DND-41 (cell line): Measurements from ENCODE around the gene FAAH.

ENCODE experiments used
- ATAC-seq: fragments of 200-7000 bp; cut with Tn5 transposase; 3 replicates; pipeline ENCODE4 v1.9.1; 2021; ENCODE audit warnings: low read depth; ENCODE audit not compliant: insufficient read depth
- DNase-seq: peaks from one replicate; pipeline ENCODE4 v3.0.0-alpha.2; 2020
- H2AFZ ChIP-seq: 2 replicates; pipeline ENCODE4 v1.6.0; 2012; ENCODE audit warnings: low read depth, low read length
- H3K27ac ChIP-seq: 2 replicates; pipeline ENCODE4 v1.5.1; 2012; ENCODE audit warnings: low read length, inconsistent platforms
- H3K27me3 ChIP-seq: fragments of 200-600 bp; sonication (generic); 2 replicates; pipeline ENCODE4 v1.6.0; 2012; ENCODE audit warnings: low read length, mild to moderate bottlenecking, inconsistent platforms; ENCODE audit not compliant: insufficient read depth, poor library complexity
- H3K36me3 ChIP-seq: 2 replicates; pipeline ENCODE4 v1.5.1; 2012; ENCODE audit warnings: low read length, inconsistent platforms; ENCODE audit not compliant: insufficient read depth
- H3K4me1 ChIP-seq: 2 replicates; pipeline ENCODE4 v1.5.1; 2012; ENCODE audit warnings: mild to moderate bottlenecking, low read length; ENCODE audit not compliant: insufficient read depth
- H3K4me2 ChIP-seq: 2 replicates; pipeline ENCODE4 v1.6.0; 2012; ENCODE audit warnings: mild to moderate bottlenecking, moderate library complexity, low read length, inconsistent platforms; ENCODE audit not compliant: insufficient read depth
- H3K4me3 ChIP-seq, 2 experiments: fragments of 200-600 bp in 1 of 2; shearing (Covaris generic) in 1 of 2; 2 replicates each; pipeline ENCODE4 v1.5.1; 2012 to 2016; ENCODE audit warnings: inconsistent platforms in 2 of 2, low read length in 2 of 2, mild to moderate bottlenecking in 2 of 2, low read depth in 1 of 2, moderate library complexity in 1 of 2
- H3K79me2 ChIP-seq: 2 replicates; pipeline ENCODE4 v1.6.0; 2012; ENCODE audit warnings: low read length, inconsistent platforms; ENCODE audit not compliant: insufficient read depth
- H3K9ac ChIP-seq: 2 replicates; pipeline ENCODE4 v1.6.0; 2012; ENCODE audit warnings: low read depth, mild to moderate bottlenecking, inconsistent platforms, low read length, moderate library complexity
- H3K9me3 ChIP-seq: 2 replicates; pipeline ENCODE4 v1.5.1; 2012; ENCODE audit warnings: low read length, moderate library complexity, mild to moderate bottlenecking, inconsistent platforms; ENCODE audit not compliant: insufficient read depth, severe bottlenecking
- H4K20me1 ChIP-seq: 2 replicates; pipeline ENCODE4 v1.6.0; 2012; ENCODE audit warnings: low read length; ENCODE audit not compliant: insufficient read depth
- CTCF ChIP-seq: IDR thresholded peaks from 2 replicates; pipeline ENCODE4 v1.5.1; 2012; ENCODE audit warnings: borderline replicate concordance, low read length, moderate library complexity, mild to moderate bottlenecking; ENCODE audit not compliant: poor library complexity, severe bottlenecking; ENCODE audit errors: extremely low read depth
- EZH2 ChIP-seq: IDR thresholded peaks from 3 replicates; pipeline ENCODE4 v1.6.1; 2012; ENCODE audit warnings: borderline replicate concordance, low read depth, mild to moderate bottlenecking, moderate library complexity, low read length, inconsistent platforms; ENCODE audit not compliant: severe bottlenecking

FAAH gene

GRCh38 chr1:46420533-46420915, 26.4 kb downstream of the FAAH start:
- DNase-seq = no peak
- Histone ChIP-seq H4K20me1 (no peaks in the 10 kb centered on the region), H3K4me1 (no peaks in the 10 kb centered on the region), H3K79me2 (no peaks in the 10 kb centered on the region), H3K27ac (no peak overlapping the region), H2AFZ (no peak overlapping the region), H3K36me3 (no peaks in the 10 kb centered on the region), H3K4me2 (no peak overlapping the region), H3K9ac (no peak overlapping the region), H3K9me3 (no peaks in the 10 kb centered on the region), H3K27me3 (peaks cover 5% of the 10 kb centered on the region), H3K4me3 (no peak overlapping the region)
- no peak for ATAC-seq
- TF ChIP-seq CTCF (no peak), EZH2 (no peak)

DNA sequence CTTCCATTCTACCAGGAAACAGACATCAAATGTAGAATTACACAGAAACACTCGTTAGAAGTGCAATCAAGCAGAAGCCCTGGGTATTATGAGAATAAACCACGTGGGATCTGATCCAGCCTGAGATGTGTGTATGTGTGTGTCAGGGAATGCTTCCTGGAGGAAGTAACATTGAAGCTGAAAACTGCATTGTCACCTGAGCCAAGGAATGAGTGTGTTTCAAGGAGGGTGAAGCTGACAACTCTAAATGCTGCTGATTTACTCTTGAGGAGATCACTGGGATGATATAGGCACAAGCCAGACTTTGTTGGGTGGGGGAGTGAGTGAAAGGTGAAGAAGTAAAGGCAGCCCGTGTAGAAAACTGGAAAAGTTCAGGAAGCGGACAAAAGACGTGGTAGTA, 27.6 kb downstream of the FAAH start:
- H3K9me3 ChIP-seq = no peaks in the 10 kb centered on the region
- H3K27me3 ChIP-seq = peaks cover 5% of the 10 kb centered on the region
- H4K20me1 ChIP-seq = no peaks in the 10 kb centered on the region
- H2AFZ ChIP-seq = no peak overlapping the region
- H3K4me1 ChIP-seq = no peaks in the 10 kb centered on the region
- no peak overlapping the region for H3K27ac ChIP-seq
- TF ChIP-seq EZH2 (no peak), CTCF (no peak)
- no peak overlapping the region for H3K4me2 ChIP-seq
- no peak overlapping the region for H3K4me3 ChIP-seq
- ATAC-seq (no peak), DNase-seq (no peak)
- no peak overlapping the region for H3K9ac ChIP-seq
- H3K36me3 ChIP-seq = no peaks in the 10 kb centered on the region
- no peaks in the 10 kb centered on the region for H3K79me2 ChIP-seq

DNA sequence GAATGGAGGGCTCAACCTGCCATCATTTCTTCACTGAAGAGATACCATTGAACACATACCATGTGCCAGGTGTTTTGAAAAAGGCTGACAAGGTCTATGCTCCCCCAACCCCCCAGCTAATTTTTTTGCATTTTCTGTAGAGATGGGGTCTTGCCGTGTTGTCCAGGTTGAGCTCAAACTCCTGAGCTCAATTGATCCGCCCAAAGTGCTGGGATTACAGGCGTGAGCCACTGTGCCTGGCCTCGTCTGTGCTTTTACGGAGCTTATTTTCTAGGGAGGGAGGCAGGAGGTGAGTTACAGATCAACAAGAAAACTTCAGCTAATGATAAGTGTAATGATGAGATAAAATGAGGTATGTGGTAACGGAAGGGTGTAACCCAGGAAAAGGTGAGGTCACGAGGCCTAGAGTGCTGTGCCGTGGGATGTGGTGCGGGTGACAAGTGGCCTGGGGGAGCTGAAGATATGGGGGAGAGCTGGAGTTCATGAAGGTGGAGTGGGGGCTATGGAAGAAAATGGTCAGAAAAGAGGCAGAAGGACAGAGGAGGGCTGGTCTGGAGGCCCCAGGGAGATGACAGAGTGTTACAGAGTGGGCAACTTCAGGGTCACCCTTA, 28.2 kb downstream of the FAAH start:
- no peak for TF ChIP-seq EZH2
- no peak for TF ChIP-seq CTCF
- DNase-seq = no peak
- Histone ChIP-seq H3K9me3 (no peaks in the 10 kb centered on the region), H4K20me1 (no peaks in the 10 kb centered on the region), H3K27ac (no peak overlapping the region), H3K4me3 (no peak overlapping the region), H2AFZ (no peak overlapping the region), H3K79me2 (no peaks in the 10 kb centered on the region), H3K27me3 (peaks cover 5% of the 10 kb centered on the region), H3K9ac (no peak overlapping the region), H3K36me3 (no peaks in the 10 kb centered on the region), H3K4me2 (no peak overlapping the region), H3K4me1 (no peaks in the 10 kb centered on the region)
- no peak for ATAC-seq
